Measurements from ENCODE around the gene AKT2. TPM values are rescaled to one million over a fixed set of nuclear protein-coding genes. Genes with fewer than 3 reads are reported as not detected.
A peak's percentile ranks its signal among the peaks of the same experiment; 100 is the strongest.

AKT2 gene
- polyA plus RNA-seq, 1 donor: 191 TPM

- peak; percentile 64 for DNase-seq
Observed at GRCh38 chr19:40190891-40191835, 94.0 kb downstream of the AKT2 start, which contains the start of gene MAP3K10. TSS of gene MAP3K10 (plus strand) at chr19:40191426. CDS start at chr19:40192032, 606 bp downstream.

GRCh38 chr19:40184273-40184672 lies 100.9 kb downstream of the AKT2 start:
- no peak for DNase-seq

Other genes with a start within 250 kb of the AKT2 start
- 46.4 TPM for gene ZNF780B, start 229.1 kb downstream of the AKT2 start, polyA plus RNA-seq (ENCODE audit: insufficient read length)
- gene ZNF780A, start 194.4 kb downstream of the AKT2 start, polyA plus RNA-seq (ENCODE audit: insufficient read length): 20.6 TPM
- 16.3 TPM for gene MAP3K10, start 93.9 kb downstream of the AKT2 start, polyA plus RNA-seq (ENCODE audit: insufficient read length)
- gene TTC9B, start 67.0 kb downstream of the AKT2 start, polyA plus RNA-seq (ENCODE audit: insufficient read length): 0.25 TPM
- gene CCNP, start 58.7 kb downstream of the AKT2 start, polyA plus RNA-seq (ENCODE audit: insufficient read length): 1.2 TPM
- 8.4 TPM for gene C19orf47, start 63.1 kb upstream of the AKT2 start, polyA plus RNA-seq (ENCODE audit: insufficient read length)
- gene PLD3, start 63.4 kb upstream of the AKT2 start, polyA plus RNA-seq (ENCODE audit: insufficient read length): 201 TPM
- 0.20 TPM for gene HIPK4, start 104.8 kb upstream of the AKT2 start, polyA plus RNA-seq (ENCODE audit: insufficient read length)
- 10.4 TPM for gene PRX, start 128.0 kb upstream of the AKT2 start, polyA plus RNA-seq (ENCODE audit: insufficient read length)
- gene SERTAD1, start 140.6 kb upstream of the AKT2 start, polyA plus RNA-seq (ENCODE audit: insufficient read length): 5.7 TPM
- gene SERTAD3, start 159.0 kb upstream of the AKT2 start, polyA plus RNA-seq (ENCODE audit: insufficient read length): 30.6 TPM
- 26.7 TPM for gene BLVRB, start 180.4 kb upstream of the AKT2 start, polyA plus RNA-seq (ENCODE audit: insufficient read length)
- 1.2 TPM for gene SPTBN4, start 181.7 kb upstream of the AKT2 start, polyA plus RNA-seq (ENCODE audit: insufficient read length)